Tibial nerve (tissue), 4 donors: ENCODE data around the gene INCA1.

Experiments used
- EP300 ChIP-seq, 2 donors: sonication (generic); formaldehyde crosslinking; IDR thresholded peaks; one replicate each; pipeline ENCODE4 v1.6.1; 2017; ENCODE audit warnings: antibody characterized with exemption in 2 of 2, mild to moderate bottlenecking in 1 of 2
- TF ChIP-seq, protein P1 (sequence below), 5 experiments: fragments of 200-600 bp in 3 of 5; fragments of 450-650 bp in 2 of 5; sonication (generic) in 3 of 5; IDR thresholded peaks; one replicate each; pipeline ENCODE4 v1.5.1; 2016 to 2019; ENCODE audit warnings: antibody characterized with exemption in 5 of 5, mild to moderate bottlenecking in 3 of 5, moderate library complexity in 2 of 5

DNA sequence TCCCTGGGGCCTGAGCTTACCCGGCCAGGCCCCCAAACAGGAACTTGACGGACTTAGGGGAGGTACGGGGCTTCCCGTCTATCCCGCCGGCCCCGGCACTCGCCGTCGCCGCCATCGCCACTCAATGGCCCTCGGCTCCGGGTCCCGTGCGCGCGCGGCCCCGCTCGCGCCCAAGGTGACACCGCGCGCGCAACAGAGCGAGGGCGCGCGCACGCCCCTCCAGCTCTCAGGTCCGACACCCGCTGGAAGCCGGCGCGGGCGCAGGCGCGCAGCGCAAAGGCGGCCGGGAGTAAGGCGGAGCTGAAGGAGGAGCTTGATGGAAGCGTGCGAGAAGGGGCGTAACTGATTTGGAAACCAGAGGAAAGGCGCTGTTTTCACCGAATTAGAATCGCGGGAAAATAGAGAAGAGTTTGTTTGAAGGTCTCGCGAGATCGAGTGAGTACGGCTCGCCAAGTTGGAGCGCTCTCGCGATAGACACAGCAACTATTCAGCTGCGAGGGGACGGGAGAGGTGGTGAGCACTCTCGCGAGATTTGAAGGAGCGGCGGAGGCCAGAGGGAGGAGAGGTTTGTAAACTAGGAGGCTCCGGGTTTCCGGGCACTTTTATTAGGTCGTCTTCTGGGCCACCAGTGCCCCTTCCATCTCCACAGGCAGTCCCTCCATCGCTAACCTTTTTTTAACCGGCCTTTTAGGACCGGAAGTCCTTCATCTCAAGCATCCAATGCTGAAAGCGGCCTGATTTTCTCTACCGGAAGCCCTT, 57.3 kb downstream of the INCA1 start, which contains the start of the genes RNF167 and SLC25A11:
- TF ChIP-seq, protein P1, sequence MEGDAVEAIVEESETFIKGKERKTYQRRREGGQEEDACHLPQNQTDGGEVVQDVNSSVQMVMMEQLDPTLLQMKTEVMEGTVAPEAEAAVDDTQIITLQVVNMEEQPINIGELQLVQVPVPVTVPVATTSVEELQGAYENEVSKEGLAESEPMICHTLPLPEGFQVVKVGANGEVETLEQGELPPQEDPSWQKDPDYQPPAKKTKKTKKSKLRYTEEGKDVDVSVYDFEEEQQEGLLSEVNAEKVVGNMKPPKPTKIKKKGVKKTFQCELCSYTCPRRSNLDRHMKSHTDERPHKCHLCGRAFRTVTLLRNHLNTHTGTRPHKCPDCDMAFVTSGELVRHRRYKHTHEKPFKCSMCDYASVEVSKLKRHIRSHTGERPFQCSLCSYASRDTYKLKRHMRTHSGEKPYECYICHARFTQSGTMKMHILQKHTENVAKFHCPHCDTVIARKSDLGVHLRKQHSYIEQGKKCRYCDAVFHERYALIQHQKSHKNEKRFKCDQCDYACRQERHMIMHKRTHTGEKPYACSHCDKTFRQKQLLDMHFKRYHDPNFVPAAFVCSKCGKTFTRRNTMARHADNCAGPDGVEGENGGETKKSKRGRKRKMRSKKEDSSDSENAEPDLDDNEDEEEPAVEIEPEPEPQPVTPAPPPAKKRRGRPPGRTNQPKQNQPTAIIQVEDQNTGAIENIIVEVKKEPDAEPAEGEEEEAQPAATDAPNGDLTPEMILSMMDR (IDR thresholded peaks at IDR 0.05): peak in 1 of 5 experiments; percentile 59
- peak in 1 of 2 donors; percentile 75 for TF ChIP-seq EP300 (IDR thresholded peaks at IDR 0.05)
